Mesendoderm (in vitro differentiated cells): ENCODE results near the gene STON1.
"Not testable (repeated sequence)": the region's sequence is repeated elsewhere in the genome, so short reads cannot be mapped to it uniquely, and the experiment has no call there.

Experiments
- DNase-seq: peaks from one replicate; pipeline ENCODE4 v3.0.0; 2013
- H2AK5ac ChIP-seq: 2 replicates; pipeline ENCODE4 v1.6.1; 2013; ENCODE audit warnings: low read length, inconsistent platforms
- H2BK120ac ChIP-seq: 2 replicates; pipeline ENCODE4 v1.6.1; 2013; ENCODE audit warnings: low read depth, mild to moderate bottlenecking, low read length, moderate library complexity, mixed read lengths
- H2BK15ac ChIP-seq: replicated peaks from 2 replicates; pipeline ENCODE4 v1.6.1; 2013; ENCODE audit warnings: low read depth, mild to moderate bottlenecking, moderate library complexity
- H2BK5ac ChIP-seq: 2 replicates; pipeline ENCODE4 v1.6.1; 2013; ENCODE audit warnings: low read length, inconsistent platforms
- H3K18ac ChIP-seq: 2 replicates; pipeline ENCODE4 v1.6.1; 2013; ENCODE audit warnings: mild to moderate bottlenecking, low read length, mixed read lengths
- H3K23ac ChIP-seq: one replicate; pipeline ENCODE4 v1.6.1; 2013; ENCODE audit warnings: low read length
- H3K27ac ChIP-seq: 2 replicates; pipeline ENCODE4 v1.5.1; 2013; ENCODE audit warnings: low read depth, mild to moderate bottlenecking, inconsistent platforms, low read length, moderate library complexity
- H3K27me3 ChIP-seq: 2 replicates; pipeline ENCODE4 v1.6.1; 2013; ENCODE audit warnings: low read length, control low read depth, mild to moderate bottlenecking, inconsistent platforms; ENCODE audit not compliant: insufficient read depth, poor library complexity
- H3K36me3 ChIP-seq: 2 replicates; pipeline ENCODE4 v1.6.1; 2013; ENCODE audit warnings: low read length, inconsistent platforms; ENCODE audit not compliant: control insufficient read depth, insufficient read depth
- H3K4ac ChIP-seq: one replicate; pipeline ENCODE4 v1.6.1; 2013; ENCODE audit warnings: low read depth, mild to moderate bottlenecking, low read length, moderate library complexity
- H3K4me1 ChIP-seq: 2 replicates; pipeline ENCODE4 v1.6.1; 2013; ENCODE audit warnings: low read depth, low read length, inconsistent platforms; ENCODE audit not compliant: control insufficient read depth
- H3K4me2 ChIP-seq: 2 replicates; pipeline ENCODE4 v1.6.1; 2013; ENCODE audit warnings: low read length
- H3K4me3 ChIP-seq: 2 replicates; pipeline ENCODE4 v1.5.1; 2013; ENCODE audit warnings: mild to moderate bottlenecking, low read length
- H3K56ac ChIP-seq: one replicate; pipeline ENCODE4 v1.6.1; 2013; ENCODE audit warnings: low read length
- H3K79me1 ChIP-seq: 2 replicates; pipeline ENCODE4 v1.6.1; 2013; ENCODE audit warnings: low read length, inconsistent platforms
- H3K79me2 ChIP-seq: 2 replicates; pipeline ENCODE4 v1.6.1; 2013; ENCODE audit warnings: mild to moderate bottlenecking, low read length; ENCODE audit not compliant: control insufficient read depth, insufficient read depth
- H3K9ac ChIP-seq: 2 replicates; pipeline ENCODE4 v1.6.1; 2013; ENCODE audit warnings: low read length, inconsistent platforms
- H4K5ac ChIP-seq: one replicate; pipeline ENCODE4 v1.6.1; 2013; ENCODE audit warnings: low read length
- H4K8ac ChIP-seq: one replicate; pipeline ENCODE4 v1.6.1; 2013; ENCODE audit warnings: low read depth, mild to moderate bottlenecking, control low read depth, low read length, moderate library complexity
- WGBS: extraction: QIAGEN DNeasy Blood & Tissue Kit; methylation state at CpG from one replicate; pipeline ENCODE4 v1.1.7; 2013; ENCODE audit warnings: low lambda C conversion rate, missing lambda C conversion rate; ENCODE audit not compliant: insufficient coverage; ENCODE audit errors: extremely low coverage; 5-methylcytosine and 5-hydroxymethylcytosine counted together

Gene STON1

GRCh38 chr2:48587961-48588360 is 58.0 kb downstream of the STON1 start:
- no peak overlapping the region for H3K56ac ChIP-seq
- no peak overlapping the region for H3K4me2 ChIP-seq
- H3K79me1 ChIP-seq, result no peaks in the 10 kb centered on the region
- no peak overlapping the region for H3K23ac ChIP-seq
- no peak overlapping the region for H4K8ac ChIP-seq
- no peak overlapping the region for H2AK5ac ChIP-seq
- H3K36me3 ChIP-seq, result no peaks in the 10 kb centered on the region
- no peak overlapping the region for H3K9ac ChIP-seq
- no peak overlapping the region for H2BK5ac ChIP-seq
- no peak overlapping the region for H3K27ac ChIP-seq
- no peak overlapping the region for H4K5ac ChIP-seq
- H3K27me3 ChIP-seq, result no peaks in the 10 kb centered on the region
- no CpG with 5 or more reads among the region's 3 CpGs for WGBS
- H2BK120ac ChIP-seq, result no peak overlapping the region
- H3K79me2 ChIP-seq, result no peaks in the 10 kb centered on the region
- H3K18ac ChIP-seq, result no peak overlapping the region
- no peak overlapping the region for H2BK15ac ChIP-seq
- H3K4ac ChIP-seq, result no peak overlapping the region
- DNase-seq, result no peak
- H3K4me3 ChIP-seq, result no peak overlapping the region
- H3K4me1 ChIP-seq, result no peaks in the 10 kb centered on the region

DNA sequence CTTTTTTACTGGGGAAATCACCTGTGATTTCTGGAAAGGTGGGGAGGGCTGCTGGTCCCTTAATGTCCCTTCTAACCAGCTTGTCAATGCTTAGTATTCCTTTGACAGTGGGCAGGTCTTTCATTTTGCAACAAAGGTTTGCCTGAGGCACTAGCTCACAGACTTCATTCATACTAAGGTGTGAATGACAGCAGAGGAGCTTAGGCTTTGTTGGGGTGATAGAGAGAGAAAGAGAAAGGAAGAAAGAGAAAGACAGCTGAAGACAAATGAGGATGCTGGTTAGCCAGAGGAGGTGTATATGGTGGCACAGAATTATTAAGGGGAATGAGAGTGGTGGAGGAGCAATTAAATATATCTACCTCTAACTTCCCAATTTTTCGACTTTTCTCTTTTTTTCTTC is 58.8 kb downstream of the STON1 start:
- Histone ChIP-seq H4K8ac (no peak overlapping the region), H2AK5ac (no peak overlapping the region), H3K4ac (no peak overlapping the region), H3K4me3 (no peak overlapping the region), H3K79me1 (no peaks in the 10 kb centered on the region), H3K79me2 (no peaks in the 10 kb centered on the region), H3K56ac (peak overlapping the region; percentile 10), H3K4me2 (no peak overlapping the region), H2BK15ac (no peak overlapping the region), H4K5ac (no peak overlapping the region), H3K27me3 (no peaks in the 10 kb centered on the region), H3K27ac (no peak overlapping the region), H3K4me1 (no peaks in the 10 kb centered on the region), H2BK5ac (no peak overlapping the region), H3K23ac (no peak overlapping the region), H3K18ac (no peak overlapping the region), H3K9ac (no peak overlapping the region), H2BK120ac (no peak overlapping the region), H3K36me3 (no peaks in the 10 kb centered on the region)
- DNase-seq, result peak; percentile 57
- WGBS, result no CpG with 5 or more reads among the region's 1 CpG

- Histone ChIP-seq H2AK5ac (no peak overlapping the region), H3K36me3 (no peaks in the 10 kb centered on the region), H3K4me3 (no peak overlapping the region), H3K4me1 (no peaks in the 10 kb centered on the region), H3K56ac (peak overlapping the region; percentile 10), H3K27me3 (no peaks in the 10 kb centered on the region), H3K9ac (no peak overlapping the region), H4K8ac (no peak overlapping the region), H3K4ac (no peak overlapping the region), H3K79me2 (no peaks in the 10 kb centered on the region), H3K27ac (no peak overlapping the region), H3K79me1 (no peaks in the 10 kb centered on the region), H2BK5ac (no peak overlapping the region), H2BK120ac (no peak overlapping the region), H3K4me2 (no peak overlapping the region), H3K23ac (no peak overlapping the region), H4K5ac (no peak overlapping the region), H3K18ac (no peak overlapping the region), H2BK15ac (no peak overlapping the region)
- WGBS, result no CpG with 5 or more reads among the region's 5 CpGs
- DNase-seq, result peak; percentile 32
These were observed 59.3 kb downstream of the STON1 start for GRCh38 chr2:48589170-48589767.

- Histone ChIP-seq H4K8ac (no peak overlapping the region), H3K4me1 (no peaks in the 10 kb centered on the region), H2AK5ac (no peak overlapping the region), H3K36me3 (no peaks in the 10 kb centered on the region), H2BK120ac (no peak overlapping the region), H2BK5ac (no peak overlapping the region), H3K4me2 (no peak overlapping the region), H3K79me2 (no peaks in the 10 kb centered on the region), H3K27ac (no peak overlapping the region), H3K56ac (no peak overlapping the region), H3K4me3 (no peak overlapping the region), H4K5ac (no peak overlapping the region), H3K79me1 (no peaks in the 10 kb centered on the region), H3K4ac (no peak overlapping the region), H3K18ac (no peak overlapping the region), H3K9ac (no peak overlapping the region), H3K23ac (no peak overlapping the region), H3K27me3 (no peaks in the 10 kb centered on the region), H2BK15ac (no peak overlapping the region)
- no peak for DNase-seq
- no CpG with 5 or more reads among the region's 1 CpG for whole genome bisulfite sequencing
These were observed 60.1 kb downstream of the STON1 start for GRCh38 chr2:48590017-48590416.

GRCh38 chr2:48592067-48592466 is 62.1 kb downstream of the STON1 start:
- no CpG with 5 or more reads among the region's 2 CpGs for WGBS
- Histone ChIP-seq H3K4me2 (no peak overlapping the region), H3K36me3 (no peaks in the 10 kb centered on the region), H3K4me3 (no peak overlapping the region), H3K56ac (no peak overlapping the region), H4K5ac (no peak overlapping the region), H3K79me1 (no peaks in the 10 kb centered on the region), H2BK120ac (no peak overlapping the region), H2AK5ac (no peak overlapping the region), H2BK5ac (no peak overlapping the region), H3K18ac (no peak overlapping the region), H3K27ac (no peak overlapping the region), H3K9ac (no peak overlapping the region), H3K79me2 (no peaks in the 10 kb centered on the region), H3K4me1 (no peaks in the 10 kb centered on the region), H3K27me3 (no peaks in the 10 kb centered on the region), H4K8ac (no peak overlapping the region), H3K4ac (no peak overlapping the region), H3K23ac (no peak overlapping the region), H2BK15ac (no peak overlapping the region)
- no peak for DNase-seq

GRCh38 chr2:48596751-48597150 is 66.8 kb downstream of the STON1 start:
- not testable (repeated sequence) for H3K4ac ChIP-seq, H3K23ac ChIP-seq, H3K9ac ChIP-seq, H3K27ac ChIP-seq, H2BK5ac ChIP-seq, H2BK15ac ChIP-seq, H3K36me3 ChIP-seq, H3K4me2 ChIP-seq, H3K79me2 ChIP-seq, H3K4me3 ChIP-seq, H3K27me3 ChIP-seq, H3K4me1 ChIP-seq, H2BK120ac ChIP-seq, H3K56ac ChIP-seq, DNase-seq, H3K79me1 ChIP-seq, H3K18ac ChIP-seq, H2AK5ac ChIP-seq, H4K8ac ChIP-seq, H4K5ac ChIP-seq
- no CpG with 5 or more reads among the region's 7 CpGs for WGBS
